ENCODE data around the gene LRRTM3.

The LRRTM3 gene

GRCh38 chr10:67011480-67011879, 85.6 kb downstream of the LRRTM3 start (continued):
- TF ChIP-seq AEBP2 (tag by site-specific recombination; IDR thresholded peaks at IDR 0.05; ENCODE audit: borderline replicate concordance) (no peak), ZNF560 (tag by site-specific recombination; IDR thresholded peaks at IDR 0.05; ENCODE audit: borderline replicate concordance) (no peak)

- peaks cover 2% of the 10 kb centered on the region; the same call in 1 of the 2 replicates for H3K4me1 ChIP-seq (ENCODE audit: control insufficient read depth, insufficient read depth, low read length)
- H3K27ac ChIP-seq (ENCODE audit: extremely low read depth, low read depth, low read length), result no peak overlapping the region
- ChIA-PET CTCF (no interaction called here), POLR2A (no interaction called here)
- no peak for TF ChIP-seq ZNF791 (tag by site-specific recombination; IDR thresholded peaks at IDR 0.05)
- no peak for TF ChIP-seq IKZF3 (tag by site-specific recombination; IDR thresholded peaks at IDR 0.05)
- no peak for TF ChIP-seq ZFP41 (tag by site-specific recombination; IDR thresholded peaks at IDR 0.05; ENCODE audit: borderline replicate concordance)
- no peak for TF ChIP-seq ZNF48 (tag by site-specific recombination; IDR thresholded peaks at IDR 0.05)
- TF ChIP-seq MEIS1 (CRISPR knock-in tag; IDR thresholded peaks at IDR 0.05; ENCODE audit: borderline replicate concordance), result no peak
- no peak for TF ChIP-seq ZNF146 (tag by site-specific recombination; IDR thresholded peaks at IDR 0.05)
- TF ChIP-seq ZNF660 (tag by site-specific recombination; IDR thresholded peaks at IDR 0.05), result no peak
- TF ChIP-seq ZNF626 (tag by site-specific recombination; IDR thresholded peaks at IDR 0.05), result no peak
- no peak for TF ChIP-seq ZBTB10 (tag by site-specific recombination; IDR thresholded peaks at IDR 0.05)
- no peaks in the 10 kb centered on the region for H3K36me3 ChIP-seq (ENCODE audit: control insufficient read depth in 2 of 2, insufficient read depth in 1 of 2, low read length in 2 of 2)
- no peaks in the 10 kb centered on the region for H3K9me3 ChIP-seq (ENCODE audit: control insufficient read depth, insufficient read depth, low read depth, low read length)
- H3K4me3 ChIP-seq (ENCODE audit: low read depth, low read length), result no peak overlapping the region
These were observed 86.1 kb downstream of the LRRTM3 start for GRCh38 chr10:67011981-67012380.

- H3K27ac ChIP-seq (ENCODE audit: extremely low read depth, low read depth, low read length), result no peak overlapping the region
- H3K9me3 ChIP-seq (ENCODE audit: control insufficient read depth, insufficient read depth, low read depth, low read length), result no peaks in the 10 kb centered on the region
- TF ChIP-seq KLF10 (tag by site-specific recombination; IDR thresholded peaks at IDR 0.05), result no peak
- no peak for TF ChIP-seq ZBTB26 (tag by site-specific recombination; optimal IDR thresholded peaks at IDR 0.05)
- TF ChIP-seq SP3 (tag by site-specific recombination; IDR thresholded peaks at IDR 0.05), result no peak
- TF ChIP-seq ZNF223 (tag by site-specific recombination; IDR thresholded peaks at IDR 0.05), result no peak
- no peak for TF ChIP-seq ZNF26 (tag by site-specific recombination; IDR thresholded peaks at IDR 0.05)
- no peak for TF ChIP-seq SETDB1 (IDR thresholded peaks at IDR 0.05; ENCODE audit: insufficient read length, low read length)
- TF ChIP-seq ZNF792 (tag by site-specific recombination; IDR thresholded peaks at IDR 0.05), result no peak
- TF ChIP-seq YY2 (tag by site-specific recombination; IDR thresholded peaks at IDR 0.05), result no peak
- TF ChIP-seq ZNF391 (tag by site-specific recombination; IDR thresholded peaks at IDR 0.05; ENCODE audit: borderline replicate concordance, low read depth), result no peak
- no peak for TF ChIP-seq ZBTB48 (tag by site-specific recombination; IDR thresholded peaks at IDR 0.05)
- H3K4me3 ChIP-seq (ENCODE audit: low read depth, low read length), result no peak overlapping the region
- ChIA-PET POLR2A (no interaction called here), CTCF (no interaction called here)
- H3K36me3 ChIP-seq (ENCODE audit: control insufficient read depth in 2 of 2, insufficient read depth in 1 of 2, low read length in 2 of 2), result no peaks in the 10 kb centered on the region
- peaks cover 2% of the 10 kb centered on the region; the same call in 1 of the 2 replicates for H3K4me1 ChIP-seq (ENCODE audit: control insufficient read depth, insufficient read depth, low read length)
These were observed 89.4 kb downstream of the LRRTM3 start for GRCh38 chr10:67015225-67015624.

Data from HEK293 (cell line).